ENCODE measurements around the gene CASR.

GRCh38 chr3:122214711-122215110 lies 31.2 kb downstream of the CASR start:
- TF ChIP-seq EZH2 (IDR thresholded peaks at IDR 0.05; ENCODE audit: low read length, unreplicated experiment), result no peak
- TF ChIP-seq, protein P1, sequence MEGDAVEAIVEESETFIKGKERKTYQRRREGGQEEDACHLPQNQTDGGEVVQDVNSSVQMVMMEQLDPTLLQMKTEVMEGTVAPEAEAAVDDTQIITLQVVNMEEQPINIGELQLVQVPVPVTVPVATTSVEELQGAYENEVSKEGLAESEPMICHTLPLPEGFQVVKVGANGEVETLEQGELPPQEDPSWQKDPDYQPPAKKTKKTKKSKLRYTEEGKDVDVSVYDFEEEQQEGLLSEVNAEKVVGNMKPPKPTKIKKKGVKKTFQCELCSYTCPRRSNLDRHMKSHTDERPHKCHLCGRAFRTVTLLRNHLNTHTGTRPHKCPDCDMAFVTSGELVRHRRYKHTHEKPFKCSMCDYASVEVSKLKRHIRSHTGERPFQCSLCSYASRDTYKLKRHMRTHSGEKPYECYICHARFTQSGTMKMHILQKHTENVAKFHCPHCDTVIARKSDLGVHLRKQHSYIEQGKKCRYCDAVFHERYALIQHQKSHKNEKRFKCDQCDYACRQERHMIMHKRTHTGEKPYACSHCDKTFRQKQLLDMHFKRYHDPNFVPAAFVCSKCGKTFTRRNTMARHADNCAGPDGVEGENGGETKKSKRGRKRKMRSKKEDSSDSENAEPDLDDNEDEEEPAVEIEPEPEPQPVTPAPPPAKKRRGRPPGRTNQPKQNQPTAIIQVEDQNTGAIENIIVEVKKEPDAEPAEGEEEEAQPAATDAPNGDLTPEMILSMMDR (conservative IDR thresholded peaks at IDR 0.05; ENCODE audit: low read depth, low read length), result no peak

All from PC-3 (cell line).